Spleen (tissue), 11 donors: ENCODE data around the gene C11orf98. TPM values are rescaled to one million over a fixed set of nuclear protein-coding genes. Genes with fewer than 3 reads are reported as not detected.

Source experiments
- DNase-seq: peaks from one replicate; pipeline ENCODE4 v3.0.0-alpha.2; 2020
- H3K27ac ChIP-seq, 8 donors: fragments of 200-600 bp; sonication (generic) in 7 of 8; 1 replicate in 4 of 8; 2 replicates in 4 of 8; pipeline versions ENCODE4 v1.5.0 to v1.8.0; 2016 to 2021; ENCODE audit warnings: inconsistent platforms in 4 of 8, mild to moderate bottlenecking in 4 of 8, moderate library complexity in 1 of 8
- H3K27me3 ChIP-seq, 7 donors: fragments of 200-600 bp; sonication (generic) in 6 of 7; replicated peaks in 1 of 7; 1 replicate in 4 of 7; 2 replicates in 3 of 7; pipeline versions ENCODE4 v1.5.0 to v1.8.0; 2016 to 2021; ENCODE audit warnings: inconsistent platforms in 3 of 7, mild to moderate bottlenecking in 1 of 7
- H3K36me3 ChIP-seq, 6 donors: fragments of 200-600 bp; sonication (generic) in 5 of 6; 1 replicate in 4 of 6; 2 replicates in 2 of 6; pipeline versions ENCODE4 v1.5.0 to v1.8.0; 2016 to 2021; ENCODE audit warnings: inconsistent platforms in 2 of 6
- H3K4me1 ChIP-seq, 6 donors: fragments of 200-600 bp; sonication (generic) in 5 of 6; 1 replicate in 3 of 6; 2 replicates in 3 of 6; pipeline versions ENCODE4 v1.5.0 to v1.8.0; 2016 to 2021; ENCODE audit warnings: inconsistent platforms in 3 of 6
- H3K4me3 ChIP-seq, 8 donors: fragments of 200-600 bp; sonication (generic) in 7 of 8; 1 replicate in 4 of 8; 2 replicates in 4 of 8; pipeline versions ENCODE4 v1.5.0 to v1.8.0; 2016 to 2021; ENCODE audit warnings: inconsistent platforms in 4 of 8, mild to moderate bottlenecking in 4 of 8, moderate library complexity in 2 of 8
- H3K9me3 ChIP-seq, 8 donors: fragments of 200-600 bp; sonication (generic) in 7 of 8; 1 replicate in 4 of 8; 2 replicates in 4 of 8; pipeline versions ENCODE4 v1.5.0 to v1.8.0; 2016 to 2021; ENCODE audit warnings: inconsistent platforms in 4 of 8
- CTCF ChIP-seq, 11 experiments: fragments of 200-600 bp in 7 of 11; fragments of 450-650 bp in 4 of 11; sonication (generic) in 4 of 11; IDR thresholded peaks in 8 of 11; conservative IDR thresholded peaks in 3 of 11; 1 replicate in 7 of 11; 2 replicates in 4 of 11; pipeline versions ENCODE4 v1.4.0 to v1.8.0; 2016 to 2021; ENCODE audit warnings: antibody characterized with exemption in 11 of 11, inconsistent platforms in 4 of 11, mild to moderate bottlenecking in 1 of 11
- POLR2A ChIP-seq, 3 donors: fragments of 450-650 bp; IDR thresholded peaks; one replicate each; pipeline ENCODE4 v1.5.1; 2017; ENCODE audit warnings: antibody characterized with exemption in 3 of 3, mild to moderate bottlenecking in 1 of 3
- POLR2AphosphoS5 ChIP-seq, 3 donors: sonication (generic); formaldehyde crosslinking; IDR thresholded peaks; one replicate each; pipeline ENCODE4 v1.5.1; 2017; ENCODE audit warnings: antibody characterized with exemption in 3 of 3
- WGBS, 5 donors: extraction: QIAGEN DNeasy Blood & Tissue Kit in 3 of 5; methylation state at CpG; one replicate each; pipeline versions ENCODE4 v1.1.5 to v1.1.7; 2013 to 2018; 5-methylcytosine and 5-hydroxymethylcytosine counted together
- intact Hi-C: fragments of 100-400 bp; cut with DNase I; formaldehyde crosslinking; loops from one replicate; pipeline ENCODE4 v1.15.0; 2023; ENCODE audit warnings: low total_unique reads
- polyA plus RNA-seq, 3 donors: library from polyadenylated mRNA; stranded (reverse); fragments of 200-250 nt; gene quantifications; one replicate each; pipeline ENCODE4 v1.2.1, GENCODE V29; 2013
- total RNA-seq, 7 donors: library from RNA; depleted of rRNA in 3 of 7; stranded (reverse); fragments of >200 nt in 3 of 7; fragmentation: NEBNext Ultra II Directional in 4 of 7; extraction: Animal tissue kit (Norgen Biotek cat#: 25700) in 4 of 7; gene quantifications; one replicate each; pipeline versions ENCODE4 v1.1.0 to v1.2.1, GENCODE V29; 2016 to 2021
- donor health status: healthy with polysubstance abuse.
- donor health status: DM: no; HTN: no; CAD: no; lungs with moderate emphysema.
- donor health status: DM: no; HTN: no; CAD: no.
- donor health status: Bipolar disorder and iron deficiency.
- donor health status: healthy.
- donor health status: DM: no; HTN: no; CAD: no.
- donor health status: DM: yes; HTN: yes; CAD: no.

Gene C11orf98
- total and polyA plus RNA-seq, 10 donors: 30.9 to 164 (median 42.8) TPM

GRCh38 chr11:62712276-62712812 is 47.3 kb upstream of the C11orf98 start:
- H3K36me3 ChIP-seq: peaks cover 0 to 73% (median 64%) of the 10 kb centered on the region in 6 donors
- TF ChIP-seq POLR2A (IDR thresholded peaks at IDR 0.05) (no peak), POLR2AphosphoS5 (IDR thresholded peaks at IDR 0.05) (no peak), CTCF (IDR thresholded peaks at IDR 0.05 in 8 of 11, conservative IDR thresholded peaks at IDR 0.05 in 3 of 11) (no peak)
- H3K27me3 ChIP-seq: no peaks in the 10 kb centered on the region
- H3K9me3 ChIP-seq: no peaks in the 10 kb centered on the region
- intact Hi-C loops: no loop called here
- peaks cover 18 to 86% (median 50%) of the 10 kb centered on the region in 6 donors for H3K4me1 ChIP-seq
- H3K27ac ChIP-seq: peak overlapping the region in 6 of 8 donors; percentile 39 to 61 (median 48)
- 71 to 86% (median 85%) methylated on average over 6 of the region's 6 CpGs for WGBS, 5 donors
- DNase-seq: no peak
- no peak overlapping the region for H3K4me3 ChIP-seq

- TF ChIP-seq POLR2A (IDR thresholded peaks at IDR 0.05): no peak
- peaks cover 34 to 86% (median 63%) of the 10 kb centered on the region in 6 donors for H3K4me1 ChIP-seq
- peak overlapping the region; percentile 93 to 99 (median 97) for H3K27ac ChIP-seq
- WGBS, 5 donors: 58 to 67% (median 64%) methylated on average over 7 of the region's 7 CpGs
- DNase-seq: no peak
- H3K9me3 ChIP-seq: no peaks in the 10 kb centered on the region
- peak overlapping the region; percentile 37 to 75 (median 51) for H3K4me3 ChIP-seq
- H3K36me3 ChIP-seq: peaks cover 0 to 49% (median 41%) of the 10 kb centered on the region in 6 donors
- intact Hi-C loops: no loop called here
- no peaks in the 10 kb centered on the region for H3K27me3 ChIP-seq
Measured at GRCh38 chr11:62710001-62710345, 45.0 kb upstream of the C11orf98 start.

- no peaks in the 10 kb centered on the region for H3K9me3 ChIP-seq
- peak overlapping the region; percentile 93 to 99 (median 97) for H3K27ac ChIP-seq
- intact Hi-C loops: no loop called here
- 0 to 2% (median 1%) methylated on average over 35 to 47 of the region's 47 CpGs for WGBS, 5 donors
- DNase-seq: peak; percentile 99
- TF ChIP-seq POLR2A (IDR thresholded peaks at IDR 0.05) (peak in 1 of 3 donors; percentile 56), POLR2AphosphoS5 (IDR thresholded peaks at IDR 0.05) (peak; percentile 85 to 93 (median 87)), CTCF (IDR thresholded peaks at IDR 0.05 in 8 of 11, conservative IDR thresholded peaks at IDR 0.05 in 3 of 11) (peak in 2 of 11 experiments; percentile 23 to 36)
- peaks cover 0 to 44% (median 36%) of the 10 kb centered on the region in 6 donors for H3K36me3 ChIP-seq
- peaks cover 34 to 87% (median 65%) of the 10 kb centered on the region in 6 donors for H3K4me1 ChIP-seq
- H3K4me3 ChIP-seq: peak overlapping the region; percentile 41 to 75 (median 51)
- no peaks in the 10 kb centered on the region for H3K27me3 ChIP-seq
Measured at GRCh38 chr11:62709247-62710000, 44.4 kb upstream of the C11orf98 start.

- 1 to 5% (median 1%) methylated on average over 7 of the region's 7 CpGs for WGBS, 5 donors
- intact Hi-C loops: no loop called here
- Histone ChIP-seq H3K4me1 (peaks cover 34 to 87% (median 64%) of the 10 kb centered on the region in 6 donors), H3K4me3 (peak overlapping the region; percentile 41 to 75 (median 51)), H3K27me3 (no peaks in the 10 kb centered on the region), H3K9me3 (no peaks in the 10 kb centered on the region), H3K36me3 (peaks cover 0 to 38% (median 30%) of the 10 kb centered on the region in 6 donors), H3K27ac (peak overlapping the region; percentile 93 to 99 (median 97))
- TF ChIP-seq POLR2AphosphoS5 (IDR thresholded peaks at IDR 0.05): peak in 1 of 3 donors; percentile 40
- no peak for TF ChIP-seq POLR2A (IDR thresholded peaks at IDR 0.05)
- no peak for TF ChIP-seq CTCF (IDR thresholded peaks at IDR 0.05 in 8 of 11, conservative IDR thresholded peaks at IDR 0.05 in 3 of 11)
- DNase-seq: peak; percentile 90
Measured at GRCh38 chr11:62708793-62709192, 43.8 kb upstream of the C11orf98 start.
